ENCODE results near the gene SOD3.

Gene SOD3

DNA sequence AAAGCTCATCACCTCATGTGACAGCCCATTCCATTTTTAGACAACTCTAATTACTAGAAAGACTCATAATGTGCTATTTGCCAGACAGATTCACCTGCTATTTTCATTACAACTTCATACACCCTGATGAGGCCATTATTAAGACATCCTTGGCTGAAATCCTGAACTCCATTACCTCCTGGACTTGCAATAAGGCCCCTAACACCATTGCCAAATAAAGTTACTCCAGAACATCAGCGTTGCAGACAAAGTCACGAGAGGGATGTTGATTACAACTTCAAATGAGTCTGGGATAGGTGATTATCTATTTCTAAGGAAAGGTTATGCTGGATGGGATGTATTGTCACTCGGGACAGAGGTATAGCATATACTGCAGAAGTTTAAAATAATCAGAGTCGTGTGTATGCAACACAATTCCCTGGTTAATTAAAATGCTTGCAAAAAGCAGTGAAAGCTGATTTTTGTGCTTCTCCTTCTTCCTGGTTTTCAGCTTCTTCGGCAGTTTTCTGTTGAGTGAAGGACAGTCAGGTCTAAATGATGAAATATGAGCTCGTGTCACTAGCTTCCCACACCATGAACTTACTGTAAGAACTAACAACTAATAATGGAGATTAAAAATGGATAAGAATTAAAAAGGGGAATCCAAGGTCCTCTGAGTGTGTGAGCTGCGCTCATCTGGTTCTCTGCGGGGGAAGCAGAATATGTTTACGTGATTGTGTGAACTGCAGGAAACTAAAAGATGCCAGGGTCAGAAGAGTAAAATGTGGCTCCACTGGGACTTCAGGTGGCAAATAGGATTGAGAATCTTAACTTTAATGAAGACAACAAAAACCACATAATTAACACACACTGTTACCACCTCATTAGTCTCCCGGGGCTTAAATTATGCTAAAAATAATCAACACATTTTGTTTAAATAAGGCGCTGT is 17.6 kb upstream of the SOD3 start:
- Histone ChIP-seq H3K4me3 (ENCODE audit: low read length) (no peak overlapping the region), H3K36me3 (ENCODE audit: control insufficient read depth, low read depth, low read length) (no peaks in the 10 kb centered on the region), H3K9me3 (ENCODE audit: control insufficient read depth, low read depth, low read length) (no peaks in the 10 kb centered on the region), H3K9ac (ENCODE audit: low read length) (no peak overlapping the region), H3K27ac (ENCODE audit: low read length) (no peak overlapping the region), H3K4me1 (ENCODE audit: control insufficient read depth, low read depth, low read length) (no peaks in the 10 kb centered on the region), H3K27me3 (ENCODE audit: control insufficient read depth, insufficient read depth, low read length) (no peaks in the 10 kb centered on the region)

DNA sequence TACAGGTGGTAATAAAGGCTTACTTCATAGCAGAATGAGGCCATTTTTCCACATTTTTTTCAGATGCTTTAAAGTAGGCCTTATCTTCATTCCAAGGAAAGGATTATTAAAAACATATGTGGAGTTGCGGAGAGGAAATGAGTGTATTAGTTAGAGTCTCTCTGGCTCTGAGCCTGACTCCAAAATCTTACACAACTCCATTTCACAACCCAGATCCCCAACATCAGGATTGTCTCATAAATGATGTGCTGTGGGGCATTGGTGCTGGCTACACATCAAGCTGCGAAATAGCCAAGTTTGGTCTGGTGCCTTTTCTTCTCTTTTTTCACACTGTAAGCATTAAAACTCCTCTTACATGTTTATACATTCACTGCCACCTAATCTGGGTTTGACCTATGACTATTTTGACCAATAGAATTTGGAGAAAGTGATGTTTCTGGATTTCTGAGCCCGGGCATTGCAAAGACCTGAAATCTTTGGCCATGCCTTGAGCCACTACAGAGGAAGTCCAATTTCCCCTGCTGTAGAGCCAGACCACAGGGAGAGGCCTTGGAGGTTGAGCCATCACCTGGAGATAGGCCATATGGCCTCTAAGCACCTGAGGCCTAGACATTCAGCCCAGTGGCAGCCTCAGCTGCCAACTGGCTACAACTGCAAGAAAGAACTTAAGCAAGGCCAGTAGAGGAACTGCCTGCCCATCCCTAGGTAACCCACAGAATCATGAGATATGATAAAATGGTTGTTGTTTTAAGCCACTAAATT is 16.7 kb upstream of the SOD3 start:
- no peak overlapping the region for H3K4me3 ChIP-seq (ENCODE audit: low read length)
- no peaks in the 10 kb centered on the region for H3K27me3 ChIP-seq (ENCODE audit: control insufficient read depth, insufficient read depth, low read length)
- no peaks in the 10 kb centered on the region for H3K9me3 ChIP-seq (ENCODE audit: control insufficient read depth, low read depth, low read length)
- peaks cover 4% of the 10 kb centered on the region for H3K4me1 ChIP-seq (ENCODE audit: control insufficient read depth, low read depth, low read length)
- no peak overlapping the region for H3K27ac ChIP-seq (ENCODE audit: low read length)
- no peak overlapping the region for H3K9ac ChIP-seq (ENCODE audit: low read length)
- H3K36me3 ChIP-seq (ENCODE audit: control insufficient read depth, low read depth, low read length) = no peaks in the 10 kb centered on the region

GRCh38 chr4:24780936-24781495 is 14.4 kb upstream of the SOD3 start:
- Histone ChIP-seq H3K4me1 (ENCODE audit: control insufficient read depth, low read depth, low read length) (peaks cover 4% of the 10 kb centered on the region), H3K27me3 (ENCODE audit: control insufficient read depth, insufficient read depth, low read length) (no peaks in the 10 kb centered on the region), H3K27ac (ENCODE audit: low read length) (no peak overlapping the region), H3K4me3 (ENCODE audit: low read length) (no peak overlapping the region), H3K36me3 (ENCODE audit: control insufficient read depth, low read depth, low read length) (no peaks in the 10 kb centered on the region), H3K9me3 (ENCODE audit: control insufficient read depth, low read depth, low read length) (no peaks in the 10 kb centered on the region), H3K9ac (ENCODE audit: low read length) (no peak overlapping the region)

GRCh38 chr4:24781999-24782745 is 13.2 kb upstream of the SOD3 start:
- H3K4me1 ChIP-seq (ENCODE audit: control insufficient read depth, low read depth, low read length) = peaks cover 4% of the 10 kb centered on the region
- no peak overlapping the region for H3K9ac ChIP-seq (ENCODE audit: low read length)
- no peak overlapping the region for H3K27ac ChIP-seq (ENCODE audit: low read length)
- H3K9me3 ChIP-seq (ENCODE audit: control insufficient read depth, low read depth, low read length) = no peaks in the 10 kb centered on the region
- no peaks in the 10 kb centered on the region for H3K27me3 ChIP-seq (ENCODE audit: control insufficient read depth, insufficient read depth, low read length)
- no peak overlapping the region for H3K4me3 ChIP-seq (ENCODE audit: low read length)
- no peaks in the 10 kb centered on the region for H3K36me3 ChIP-seq (ENCODE audit: control insufficient read depth, low read depth, low read length)

DNA sequence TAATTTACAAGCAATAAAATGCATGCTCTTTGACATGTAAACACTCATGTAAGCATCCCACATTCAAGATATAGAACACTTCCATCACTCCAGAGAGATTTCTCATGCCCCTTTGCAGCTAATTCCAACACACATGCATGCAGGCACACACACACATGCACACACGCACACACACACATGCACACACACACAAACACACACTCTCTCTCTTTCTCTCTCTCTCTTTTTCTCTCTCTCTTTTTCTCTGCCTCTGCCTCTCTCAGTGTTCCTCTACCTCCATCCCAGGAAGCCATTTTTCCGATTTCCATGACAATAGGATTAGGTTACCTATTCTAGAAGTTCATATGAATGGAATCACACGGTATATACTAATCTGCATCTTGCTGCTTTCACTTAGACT is 11.9 kb upstream of the SOD3 start:
- H3K9me3 ChIP-seq (ENCODE audit: control insufficient read depth, low read depth, low read length) = no peaks in the 10 kb centered on the region
- H3K36me3 ChIP-seq (ENCODE audit: control insufficient read depth, low read depth, low read length) = no peaks in the 10 kb centered on the region
- H3K9ac ChIP-seq (ENCODE audit: low read length) = no peak overlapping the region
- H3K4me1 ChIP-seq (ENCODE audit: control insufficient read depth, low read depth, low read length) = peaks cover 4% of the 10 kb centered on the region
- H3K27ac ChIP-seq (ENCODE audit: low read length) = no peak overlapping the region
- no peak overlapping the region for H3K4me3 ChIP-seq (ENCODE audit: low read length)
- no peaks in the 10 kb centered on the region for H3K27me3 ChIP-seq (ENCODE audit: control insufficient read depth, insufficient read depth, low read length)

DNA sequence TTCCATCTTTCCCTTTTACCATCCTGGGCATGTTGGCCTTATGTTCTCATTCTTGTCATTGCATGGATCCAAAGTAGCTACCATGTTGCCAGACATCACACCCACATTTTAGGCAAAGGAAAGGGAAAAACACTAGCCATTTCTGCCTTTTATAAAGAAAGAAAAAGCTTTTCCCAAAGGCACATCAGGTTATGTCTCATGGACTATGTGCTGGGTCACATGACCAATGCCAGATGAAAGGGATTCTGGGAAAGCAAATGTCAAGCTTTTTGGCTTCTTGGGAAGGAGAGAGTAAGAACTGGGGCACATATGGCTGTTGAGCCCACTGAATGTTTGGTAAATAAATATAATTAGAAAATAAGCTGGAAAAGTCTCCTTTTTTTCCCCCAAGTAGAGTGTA is 4.3 kb upstream of the SOD3 start:
- Histone ChIP-seq H3K9me3 (ENCODE audit: control insufficient read depth, low read depth, low read length) (no peaks in the 10 kb centered on the region), H3K9ac (ENCODE audit: low read length) (no peak overlapping the region)

GRCh38 chr4:24792552-24792951 is 2.8 kb upstream of the SOD3 start:
- no peak overlapping the region for H3K4me3 ChIP-seq (ENCODE audit: low read length)
- H3K9ac ChIP-seq (ENCODE audit: low read length) = no peak overlapping the region
- no peak overlapping the region for H3K27ac ChIP-seq (ENCODE audit: low read length)
- H3K9me3 ChIP-seq (ENCODE audit: control insufficient read depth, low read depth, low read length) = no peaks in the 10 kb centered on the region
- peaks cover 7% of the 10 kb centered on the region for H3K4me1 ChIP-seq (ENCODE audit: control insufficient read depth, low read depth, low read length)
- H3K36me3 ChIP-seq (ENCODE audit: control insufficient read depth, low read depth, low read length) = no peaks in the 10 kb centered on the region
- H3K27me3 ChIP-seq (ENCODE audit: control insufficient read depth, insufficient read depth, low read length) = peaks cover 26% of the 10 kb centered on the region

More for the DNA sequence above, 4.3 kb upstream of the SOD3 start:
- H3K36me3 ChIP-seq (ENCODE audit: control insufficient read depth, low read depth, low read length) = no peaks in the 10 kb centered on the region
- no peak overlapping the region for H3K27ac ChIP-seq (ENCODE audit: low read length)
- peaks cover 6% of the 10 kb centered on the region for H3K4me1 ChIP-seq (ENCODE audit: control insufficient read depth, low read depth, low read length)
- H3K27me3 ChIP-seq (ENCODE audit: control insufficient read depth, insufficient read depth, low read length) = peaks cover 15% of the 10 kb centered on the region
- H3K4me3 ChIP-seq (ENCODE audit: low read length) = no peak overlapping the region

DNA sequence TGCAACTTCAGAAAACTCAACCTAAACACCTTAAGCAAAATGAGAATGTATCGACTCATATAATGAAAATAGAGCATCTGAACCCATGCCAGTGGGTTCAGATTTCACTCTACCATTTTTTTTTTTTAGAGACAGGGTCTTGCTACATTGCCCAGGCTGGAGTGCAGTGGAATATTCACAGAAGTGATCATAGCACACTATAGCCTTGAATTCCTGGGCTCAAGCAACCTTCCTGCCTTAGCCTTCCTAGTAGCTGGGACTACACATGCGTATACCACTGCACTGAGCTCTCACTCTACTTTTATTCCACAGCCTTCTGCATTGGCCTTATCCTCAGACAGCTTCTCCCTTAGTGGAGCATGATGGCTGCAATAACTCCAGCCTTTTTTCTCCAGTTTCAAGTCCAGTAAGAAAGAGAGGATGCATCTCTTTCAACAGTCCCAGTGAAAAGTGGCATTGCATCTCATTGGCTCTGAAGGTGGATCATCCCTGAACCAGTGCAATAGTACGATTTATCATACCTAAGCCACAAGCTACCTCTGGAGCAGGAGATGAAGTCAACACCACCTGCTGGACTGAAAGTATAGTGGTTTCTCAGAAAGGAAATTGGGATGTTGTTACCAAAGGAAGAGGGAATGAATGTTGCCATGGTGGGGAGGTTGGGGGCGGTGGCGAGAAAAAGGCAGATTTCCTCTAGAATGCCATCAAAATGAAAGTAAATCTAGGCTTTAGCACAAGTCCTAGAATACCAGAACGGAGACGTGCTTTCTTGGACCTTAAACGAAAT is 2.0 kb upstream of the SOD3 start:
- Histone ChIP-seq H3K9ac (ENCODE audit: low read length) (no peak overlapping the region), H3K27me3 (ENCODE audit: control insufficient read depth, insufficient read depth, low read length) (peaks cover 35% of the 10 kb centered on the region), H3K4me1 (ENCODE audit: control insufficient read depth, low read depth, low read length) (peaks cover 7% of the 10 kb centered on the region), H3K4me3 (ENCODE audit: low read length) (no peak overlapping the region), H3K27ac (ENCODE audit: low read length) (no peak overlapping the region), H3K36me3 (ENCODE audit: control insufficient read depth, low read depth, low read length) (no peaks in the 10 kb centered on the region), H3K9me3 (ENCODE audit: control insufficient read depth, low read depth, low read length) (no peaks in the 10 kb centered on the region)

DNA sequence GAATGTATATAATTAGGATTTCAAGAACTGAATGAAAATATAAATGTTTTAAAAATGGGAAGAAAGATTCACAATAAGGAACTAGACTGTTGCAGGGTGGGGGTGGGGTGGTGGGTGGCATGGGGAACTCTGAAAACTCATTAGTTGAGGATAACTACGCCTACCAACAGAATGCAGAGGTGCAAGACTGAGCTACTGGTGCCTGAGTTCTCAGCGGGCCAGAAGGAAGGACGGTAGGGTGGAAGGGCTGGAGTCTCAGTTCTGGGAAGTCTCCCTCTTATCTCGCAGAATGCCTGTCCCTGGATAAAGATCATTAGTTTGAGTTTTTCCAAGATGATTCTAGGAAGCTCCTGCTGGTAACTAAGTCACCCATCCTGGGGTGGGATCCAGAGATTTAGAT is 1.3 kb upstream of the SOD3 start:
- no peak overlapping the region for H3K9ac ChIP-seq (ENCODE audit: low read length)
- H3K9me3 ChIP-seq (ENCODE audit: control insufficient read depth, low read depth, low read length) = no peaks in the 10 kb centered on the region

DNA sequence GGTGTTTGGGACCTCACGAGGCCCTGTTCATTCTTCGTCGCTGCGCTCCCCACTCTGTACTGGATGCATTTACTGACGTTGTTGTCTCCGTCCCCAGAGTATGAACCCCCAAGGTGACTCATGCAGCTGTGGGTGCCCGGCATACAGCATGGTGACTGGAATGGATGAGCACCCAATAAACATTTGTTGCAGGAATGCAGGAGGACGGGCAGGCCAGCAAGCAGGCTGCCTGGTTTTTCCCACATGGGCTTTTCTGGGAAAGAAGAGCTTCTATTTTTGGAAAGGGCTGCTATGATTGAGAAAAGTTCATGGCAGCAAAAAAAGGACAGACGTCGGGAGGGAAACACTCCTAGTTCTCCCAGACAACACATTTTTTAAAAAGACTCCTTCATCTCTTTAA is 893 bp upstream of the SOD3 start:
- no peaks in the 10 kb centered on the region for H3K9me3 ChIP-seq (ENCODE audit: control insufficient read depth, low read depth, low read length)
- H3K27me3 ChIP-seq (ENCODE audit: control insufficient read depth, insufficient read depth, low read length) = peaks cover 46% of the 10 kb centered on the region
- H3K9ac ChIP-seq (ENCODE audit: low read length) = no peak overlapping the region
- peaks cover 7% of the 10 kb centered on the region for H3K4me1 ChIP-seq (ENCODE audit: control insufficient read depth, low read depth, low read length)
- H3K36me3 ChIP-seq (ENCODE audit: control insufficient read depth, low read depth, low read length) = no peaks in the 10 kb centered on the region
- no peak overlapping the region for H3K4me3 ChIP-seq (ENCODE audit: low read length)
- no peak overlapping the region for H3K27ac ChIP-seq (ENCODE audit: low read length)

More for the DNA sequence above, 1.3 kb upstream of the SOD3 start:
- H3K4me1 ChIP-seq (ENCODE audit: control insufficient read depth, low read depth, low read length) = peaks cover 7% of the 10 kb centered on the region
- H3K4me3 ChIP-seq (ENCODE audit: low read length) = no peak overlapping the region
- no peak overlapping the region for H3K27ac ChIP-seq (ENCODE audit: low read length)
- H3K27me3 ChIP-seq (ENCODE audit: control insufficient read depth, insufficient read depth, low read length) = peaks cover 41% of the 10 kb centered on the region
- no peaks in the 10 kb centered on the region for H3K36me3 ChIP-seq (ENCODE audit: control insufficient read depth, low read depth, low read length)

Data from iPS-18a (cell line).